ENCODE data around the gene RPTN.

Gene RPTN

GRCh38 chr1:152110365-152110859 is 48.6 kb downstream of the RPTN start:
- peaks cover 11% of the 10 kb centered on the region for H3K27me3 ChIP-seq (ENCODE audit: control insufficient read depth, insufficient read depth, low read length)
- H3K4me2 ChIP-seq (ENCODE audit: low read length) = peak overlapping the region; percentile 83
- H3K9me3 ChIP-seq (ENCODE audit: control insufficient read depth, low read length) = no peaks in the 10 kb centered on the region
- no peaks in the 10 kb centered on the region for H3K36me3 ChIP-seq (ENCODE audit: control insufficient read depth, insufficient read depth, low read length)
- H3K79me2 ChIP-seq = no peaks in the 10 kb centered on the region
- no peak for TF ChIP-seq CTCF (IDR thresholded peaks at IDR 0.05)
- no peak overlapping the region for H3K9ac ChIP-seq
- no peak overlapping the region for H3K27ac ChIP-seq
- H2AFZ ChIP-seq = peak overlapping the region; percentile 64
- no peaks in the 10 kb centered on the region for H3K4me1 ChIP-seq
- H3K4me3 ChIP-seq (ENCODE audit: low read depth, low read length) = peak overlapping the region; percentile 49

- Histone ChIP-seq H3K27me3 (ENCODE audit: control insufficient read depth, insufficient read depth, low read length) (peaks cover 11% of the 10 kb centered on the region), H2AFZ (peak overlapping the region; percentile 64), H3K9me3 (ENCODE audit: control insufficient read depth, low read length) (no peaks in the 10 kb centered on the region), H3K4me3 (ENCODE audit: low read depth, low read length) (peak overlapping the region; percentile 49), H3K4me2 (ENCODE audit: low read length) (peak overlapping the region; percentile 83), H3K27ac (no peak overlapping the region), H3K79me2 (no peaks in the 10 kb centered on the region), H3K4me1 (no peaks in the 10 kb centered on the region), H3K36me3 (ENCODE audit: control insufficient read depth, insufficient read depth, low read length) (no peaks in the 10 kb centered on the region), H3K9ac (no peak overlapping the region)
- TF ChIP-seq CTCF (IDR thresholded peaks at IDR 0.05) = no peak
These were observed 49.1 kb downstream of the RPTN start for GRCh38 chr1:152109998-152110294.

GRCh38 chr1:152109231-152109997 is 49.6 kb downstream of the RPTN start:
- Histone ChIP-seq H3K4me3 (ENCODE audit: low read depth, low read length) (peak overlapping the region; percentile 12), H3K27me3 (ENCODE audit: control insufficient read depth, insufficient read depth, low read length) (peaks cover 11% of the 10 kb centered on the region), H2AFZ (no peak overlapping the region), H3K27ac (no peak overlapping the region), H3K9me3 (ENCODE audit: control insufficient read depth, low read length) (no peaks in the 10 kb centered on the region), H3K36me3 (ENCODE audit: control insufficient read depth, insufficient read depth, low read length) (no peaks in the 10 kb centered on the region), H3K4me1 (no peaks in the 10 kb centered on the region), H3K9ac (no peak overlapping the region), H3K79me2 (no peaks in the 10 kb centered on the region), H3K4me2 (ENCODE audit: low read length) (peak overlapping the region; percentile 83)
- no peak for TF ChIP-seq CTCF (IDR thresholded peaks at IDR 0.05)

GRCh38 chr1:152108882-152109222 is 50.2 kb downstream of the RPTN start:
- Histone ChIP-seq H3K9ac (no peak overlapping the region), H3K36me3 (ENCODE audit: control insufficient read depth, insufficient read depth, low read length) (no peaks in the 10 kb centered on the region), H3K4me2 (ENCODE audit: low read length) (peak overlapping the region; percentile 83), H3K27me3 (ENCODE audit: control insufficient read depth, insufficient read depth, low read length) (peaks cover 11% of the 10 kb centered on the region), H3K79me2 (no peaks in the 10 kb centered on the region), H3K4me1 (no peaks in the 10 kb centered on the region), H3K27ac (no peak overlapping the region), H3K4me3 (ENCODE audit: low read depth, low read length) (peak overlapping the region; percentile 12), H3K9me3 (ENCODE audit: control insufficient read depth, low read length) (no peaks in the 10 kb centered on the region), H2AFZ (no peak overlapping the region)
- no peak for TF ChIP-seq CTCF (IDR thresholded peaks at IDR 0.05)

Data from parathyroid adenoma (tissue), 2 donors.